GM12891 (cell line): Measurements from ENCODE around the gene MMP3. TPM values are rescaled to one million over a fixed set of nuclear protein-coding genes. Genes with fewer than 3 reads are reported as not detected.
"Not testable (repeated sequence)": the region's sequence is repeated elsewhere in the genome, so short reads cannot be mapped to it uniquely, and the experiment has no call there.

ENCODE experiments used
- DNase-seq: peaks from one replicate; pipeline ENCODE4 v3.0.0; 2011; ENCODE audit warnings: low spot score; ENCODE audit not compliant: insufficient read length
- FAIRE-seq: peaks from 2 replicates; lab custom pipeline; 2011; peaks lifted over from hg19 to GRCh38; lab: Jason Lieb, UNC
- PAX5 ChIP-seq: IDR thresholded peaks from 2 replicates; pipeline ENCODE4 v1.6.1; 2011; ENCODE audit warnings: low read length, moderate library complexity, mild to moderate bottlenecking; ENCODE audit not compliant: insufficient read depth, severe bottlenecking
- POLR2A ChIP-seq: IDR thresholded peaks from 2 replicates; pipeline ENCODE4 v1.6.1; 2011; ENCODE audit warnings: low read depth, low read length, control low read depth
- POLR2AphosphoS5 ChIP-seq: IDR thresholded peaks from 2 replicates; pipeline ENCODE4 v1.6.1; 2011; ENCODE audit warnings: low read depth, low read length, control low read depth
- POU2F2 ChIP-seq: IDR thresholded peaks from 2 replicates; pipeline ENCODE4 v1.6.1; 2011; ENCODE audit warnings: low read depth, mild to moderate bottlenecking, control low read depth, low read length, moderate library complexity
- SPI1 ChIP-seq: IDR thresholded peaks from 2 replicates; pipeline ENCODE4 v1.6.1; 2011; ENCODE audit warnings: low read depth, low read length, control low read depth
- TAF1 ChIP-seq: IDR thresholded peaks from 2 replicates; pipeline ENCODE4 v1.6.1; 2011; ENCODE audit warnings: low read depth, low read length, control low read depth
- polyA plus RNA-seq: library from polyadenylated mRNA; unstranded; fragments of >200 nt; gene quantifications from one replicate; pipeline ENCODE4 v1.2.1, GENCODE V29; 2012; ENCODE audit warnings: low read depth, missing spikeins, inconsistent platforms; ENCODE audit not compliant: missing spikeins

The MMP3 gene
- not detected for polyA plus RNA-seq

- DNase-seq (no peak), FAIRE-seq (no peak)
- TF ChIP-seq POLR2AphosphoS5 (no peak), SPI1 (no peak), POU2F2 (no peak), TAF1 (no peak), PAX5 (no peak), POLR2A (no peak)
These were observed at the start of gene MMP3 for GRCh38 chr11:102843489-102843888. TSS of gene MMP3 (minus strand) at chr11:102843609. CDS start at chr11:102843546, 63 bp downstream.

- DNase-seq = no peak
- TF ChIP-seq TAF1 (no peak), POLR2A (no peak), POU2F2 (no peak), PAX5 (no peak), POLR2AphosphoS5 (no peak), SPI1 (no peak)
- FAIRE-seq = no peak
These were observed 48.3 kb upstream of the MMP3 start for GRCh38 chr11:102891736-102892135.

DNA sequence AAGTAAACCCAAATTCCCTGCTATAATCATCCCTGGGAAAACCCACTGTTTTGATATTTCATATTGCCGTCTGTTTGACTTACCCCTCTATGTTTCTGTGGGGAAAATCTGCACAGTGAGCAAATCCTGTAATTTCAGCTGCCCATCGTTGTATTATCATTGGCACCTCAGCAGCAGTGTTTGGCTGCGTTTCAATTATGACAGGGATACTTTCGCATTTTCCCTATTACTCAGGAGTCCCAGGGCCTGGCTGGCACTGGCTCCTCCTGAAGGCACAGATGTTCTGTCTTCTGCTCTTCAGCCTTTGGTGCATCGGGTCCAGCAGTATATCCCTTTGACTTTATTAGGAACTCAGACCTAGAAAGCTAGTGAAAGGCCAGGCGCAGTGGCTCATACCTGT lies 43.6 kb upstream of the MMP3 start:
- DNase-seq (no peak), FAIRE-seq (no peak)
- TF ChIP-seq POLR2AphosphoS5 (no peak), SPI1 (no peak), PAX5 (no peak), TAF1 (no peak), POU2F2 (no peak), POLR2A (no peak)

GRCh38 chr11:102883141-102883540 lies 39.7 kb upstream of the MMP3 start:
- no peak for DNase-seq
- no peak for TF ChIP-seq POLR2AphosphoS5
- no peak for TF ChIP-seq PAX5
- no peak for TF ChIP-seq POU2F2
- TF ChIP-seq TAF1 = no peak
- no peak for TF ChIP-seq SPI1
- TF ChIP-seq POLR2A = no peak
- no peak for FAIRE-seq

- no peak for DNase-seq
- peak; percentile 5 for FAIRE-seq
- TF ChIP-seq TAF1 (no peak), SPI1 (no peak; the same call in 1 of the 2 replicates), POLR2AphosphoS5 (no peak), POLR2A (no peak), POU2F2 (no peak), PAX5 (no peak)
These were observed 39.1 kb upstream of the MMP3 start for GRCh38 chr11:102882389-102883024.

DNA sequence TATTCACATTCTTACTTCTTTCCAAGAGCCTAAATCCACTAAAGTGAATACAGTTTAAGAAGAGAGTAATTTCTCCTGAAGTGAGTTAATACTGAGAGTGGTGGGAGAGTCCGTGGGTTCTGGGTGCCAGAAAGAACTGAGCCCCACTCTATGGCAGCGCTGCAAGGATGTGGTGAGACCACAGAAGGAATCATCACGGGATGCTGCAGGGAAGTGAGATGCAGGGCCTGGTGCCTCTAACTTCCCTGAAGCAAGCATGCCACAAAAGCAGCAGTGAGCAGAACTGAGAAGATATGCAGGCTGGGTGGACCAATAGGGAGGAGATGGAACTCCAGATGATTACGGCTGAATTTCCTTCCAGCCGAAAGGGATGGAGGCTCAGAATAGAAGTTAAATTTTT lies 36.4 kb upstream of the MMP3 start:
- DNase-seq = no peak
- no peak for TF ChIP-seq TAF1
- no peak for TF ChIP-seq POLR2A
- no peak for TF ChIP-seq POLR2AphosphoS5
- TF ChIP-seq SPI1 = no peak
- TF ChIP-seq POU2F2 = no peak
- TF ChIP-seq PAX5 = no peak
- no peak for FAIRE-seq

DNA sequence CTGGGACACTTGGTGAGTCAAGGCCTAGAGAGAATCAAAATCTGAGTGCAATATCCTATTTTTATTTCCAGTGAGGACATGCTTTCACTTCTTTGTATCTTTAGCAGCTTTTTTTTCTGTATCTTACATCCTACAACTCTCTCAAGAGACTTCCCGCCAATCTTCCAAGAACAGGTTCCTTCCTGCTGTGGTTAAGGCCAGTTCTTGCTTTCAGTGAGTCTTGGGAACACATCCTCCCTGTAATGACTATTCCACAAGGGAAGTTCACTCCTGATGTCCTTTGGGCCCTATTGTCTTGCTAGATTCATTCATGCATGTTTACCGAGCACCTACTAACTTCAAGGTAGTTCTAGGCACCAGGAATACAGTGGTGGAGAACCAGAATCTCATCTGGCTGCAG lies 35.2 kb upstream of the MMP3 start:
- TF ChIP-seq SPI1 (no peak), TAF1 (no peak), POU2F2 (no peak), POLR2A (no peak), POLR2AphosphoS5 (no peak), PAX5 (no peak)
- DNase-seq = no peak
- FAIRE-seq = no peak

DNA sequence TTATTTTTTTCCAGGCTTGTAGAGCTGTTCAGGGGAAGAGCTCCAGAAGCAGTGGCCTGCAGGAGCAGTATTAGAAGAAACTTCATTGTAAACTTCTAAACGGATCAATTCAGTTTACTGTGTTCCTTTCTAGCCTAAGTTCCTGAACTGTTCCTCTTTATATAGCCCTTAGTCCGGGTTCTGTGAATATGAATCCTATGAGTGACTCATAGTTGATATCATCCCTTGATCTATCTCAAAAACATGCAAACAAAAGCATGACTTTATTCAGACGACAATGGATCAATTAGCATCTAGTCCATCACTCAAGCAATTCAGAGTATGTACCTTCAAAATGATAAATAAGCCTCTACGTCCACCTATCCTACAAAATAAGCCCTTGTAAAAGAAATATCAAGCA lies 31.4 kb upstream of the MMP3 start, which contains the start of gene MMP12:
MMP12 (minus strand) TSS at position 131 of the 400 bp plus-strand sequence; CDS start at position 86, 45 bp downstream.
- FAIRE-seq = no peak
- no peak for TF ChIP-seq POLR2AphosphoS5
- TF ChIP-seq POLR2A = no peak
- no peak for TF ChIP-seq TAF1
- TF ChIP-seq POU2F2 = no peak
- DNase-seq = no peak

GRCh38 chr11:102869354-102869964 lies 26.1 kb upstream of the MMP3 start:
- not testable (repeated sequence) for DNase-seq, FAIRE-seq

DNA sequence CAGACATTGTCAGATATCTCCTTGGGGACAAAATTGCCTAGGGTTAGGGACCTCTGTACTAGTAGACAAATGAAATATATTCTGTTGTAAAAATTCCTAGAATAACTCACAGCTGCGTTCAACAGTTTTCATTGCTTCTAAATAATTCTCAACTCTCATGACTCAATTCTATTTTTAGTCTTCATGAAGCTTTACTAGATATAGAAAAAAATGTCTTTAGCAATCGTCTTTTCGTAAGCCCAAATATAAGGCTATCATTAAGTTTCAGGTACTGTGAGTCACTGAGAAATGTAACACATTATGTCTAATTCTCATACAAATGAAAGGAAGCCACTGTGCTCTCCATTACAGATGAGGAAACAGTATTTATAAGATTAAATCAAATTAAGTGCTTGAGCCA lies 24.9 kb upstream of the MMP3 start:
- DNase-seq = no peak
- no peak for FAIRE-seq
- no peak for TF ChIP-seq POU2F2
- TF ChIP-seq POLR2A = no peak
- no peak for TF ChIP-seq PAX5
- no peak for TF ChIP-seq TAF1
- no peak for TF ChIP-seq POLR2AphosphoS5
- no peak for TF ChIP-seq SPI1
